ENCODE results near the gene NOL4L. TPM values are rescaled to one million over a fixed set of nuclear protein-coding genes. Genes with fewer than 3 reads are reported as not detected.

The NOL4L gene
- polyA plus RNA-seq, 12 donors: 11.4 to 25.8 (median 15.8) TPM; not detected in 1

- no peak for DNase-seq
Measured at GRCh38 chr20:32448306-32449056, 136.7 kb downstream of the NOL4L start.

- DNase-seq: no peak
Measured at GRCh38 chr20:32447136-32448027, 137.8 kb downstream of the NOL4L start.

GRCh38 chr20:32446301-32447100 lies 138.6 kb downstream of the NOL4L start:
- DNase-seq: no peak

GRCh38 chr20:32445539-32446273 lies 139.4 kb downstream of the NOL4L start:
- DNase-seq: no peak

GRCh38 chr20:32444474-32445220 lies 140.5 kb downstream of the NOL4L start:
- DNase-seq: no peak

- no peak for DNase-seq
Measured at GRCh38 chr20:32443386-32443974, 141.7 kb downstream of the NOL4L start.

GRCh38 chr20:32442630-32443373 lies 142.3 kb downstream of the NOL4L start:
- DNase-seq: no peak

- no peak for DNase-seq
Measured at GRCh38 chr20:32441638-32442037, 143.5 kb downstream of the NOL4L start.

GRCh38 chr20:32440758-32441078 lies 144.4 kb downstream of the NOL4L start:
- no peak for DNase-seq

GRCh38 chr20:32440069-32440757 lies 144.9 kb downstream of the NOL4L start:
- no peak for DNase-seq

- no peak for DNase-seq
Measured at GRCh38 chr20:32439132-32439829, 145.9 kb downstream of the NOL4L start.

- no peak for DNase-seq
Measured at GRCh38 chr20:32438331-32438858, 146.7 kb downstream of the NOL4L start.

GRCh38 chr20:32437391-32438074 lies 147.6 kb downstream of the NOL4L start:
- no peak for DNase-seq

- no peak for DNase-seq
Measured at GRCh38 chr20:32436968-32437367, 148.2 kb downstream of the NOL4L start.

GRCh38 chr20:32436142-32436861 lies 148.8 kb downstream of the NOL4L start:
- DNase-seq: no peak

- DNase-seq: no peak
Measured at GRCh38 chr20:32435449-32436107, 149.6 kb downstream of the NOL4L start.
